SW480 (cell line): ENCODE results near the gene PDZD7.

Experiments used
- DNase-seq: peaks from one replicate; pipeline ENCODE4 v3.0.0-alpha.2; 2016; ENCODE audit warnings: low spot score

PDZD7 gene

GRCh38 chr10:101000915-101001658 is 29.8 kb downstream of the PDZD7 start:
- DNase-seq: no peak

- DNase-seq: no peak
Measured at GRCh38 chr10:101000127-101000914, 30.6 kb downstream of the PDZD7 start.

GRCh38 chr10:100999742-101000126 is 31.2 kb downstream of the PDZD7 start, which contains the start of gene LZTS2:
Gene LZTS2, plus strand, starts transcription at chr10:100999808. Its CDS starts 2,731 bp downstream, at chr10:101002539.
- no peak for DNase-seq

- peak; percentile 61 for DNase-seq
Measured at GRCh38 chr10:100998991-100999741, 31.8 kb downstream of the PDZD7 start.

GRCh38 chr10:100998183-100998990 is 32.5 kb downstream of the PDZD7 start:
- DNase-seq: peak; percentile 71

- peak; percentile 82 for DNase-seq
Measured at GRCh38 chr10:100997360-100998182, 33.4 kb downstream of the PDZD7 start.

GRCh38 chr10:100996678-100997359 is 34.1 kb downstream of the PDZD7 start:
- DNase-seq: peak; percentile 33

GRCh38 chr10:100995181-100995580 is 35.7 kb downstream of the PDZD7 start:
- no peak for DNase-seq

GRCh38 chr10:100993986-100994708 is 36.8 kb downstream of the PDZD7 start:
- DNase-seq: peak; percentile 52

- DNase-seq: no peak
Measured at GRCh38 chr10:100989088-100989487, 41.8 kb downstream of the PDZD7 start.

GRCh38 chr10:100988166-100988565 is 42.8 kb downstream of the PDZD7 start:
- DNase-seq: no peak

- no peak for DNase-seq
Measured at GRCh38 chr10:100987685-100988049, 43.3 kb downstream of the PDZD7 start.

GRCh38 chr10:100986952-100987684 is 43.8 kb downstream of the PDZD7 start, which contains the start of the genes MRPL43 and TWNK:
Gene MRPL43, minus strand, starts transcription at chr10:100987497. Its CDS starts 54 bp downstream, at chr10:100987443.
Gene TWNK, plus strand, starts transcription at chr10:100987543. Its CDS starts 668 bp downstream, at chr10:100988211.
- peak; percentile 70 for DNase-seq

GRCh38 chr10:100986623-100986951 is 44.3 kb downstream of the PDZD7 start:
- DNase-seq: no peak

- DNase-seq: no peak
Measured at GRCh38 chr10:100985336-100985735, 45.6 kb downstream of the PDZD7 start.

GRCh38 chr10:100984672-100985177 is 46.2 kb downstream of the PDZD7 start:
- DNase-seq: no peak

- no peak for DNase-seq
Measured at GRCh38 chr10:100983868-100984671, 46.9 kb downstream of the PDZD7 start.
